IMR-90 (cell line): ENCODE results near the gene PRKACG. TPM values are rescaled to one million over a fixed set of nuclear protein-coding genes. Genes with fewer than 3 reads are reported as not detected.

Source experiments
- ATAC-seq: fragments of 200-7000 bp; cut with Tn5 transposase; 2 replicates; pipeline ENCODE4 v1.9.1; 2020; ENCODE audit warnings: low read depth, mild to moderate bottlenecking, moderate library complexity
- BruUV-seq: library from RNA; stranded (reverse); fragments of 400-500 nt; replicated peaks from 2 replicates; lab custom pipeline; 2021; lab: Mats Ljungman, UMichigan
- CTCF ChIA-PET: fragments of 300-600 bp; formaldehyde crosslinking; extraction: SDS; loops from one replicate; lab custom pipeline; 2021; ENCODE audit warnings: antibody characterized with exemption; lab: Yijun Ruan, JAX
- POLR2A ChIA-PET: fragments of 300-600 bp; sonication (Branson Sonifier 250); formaldehyde crosslinking; loops from one replicate; lab custom pipeline; 2022; ENCODE audit warnings: antibody characterized with exemption; ENCODE audit not compliant: unreplicated experiment; lab: Charles Lee
- DNase-seq: peaks from one replicate; pipeline ENCODE4 v3.0.0; 2013
- H2AFZ ChIP-seq: replicated peaks from 2 replicates; pipeline ENCODE3; 2013; ENCODE audit warnings: low read length, mild to moderate bottlenecking; ENCODE audit not compliant: poor library complexity
- H2AK5ac ChIP-seq: 2 replicates; pipeline ENCODE4 v1.6.1; 2013; ENCODE audit warnings: low read depth, low read length, inconsistent platforms
- H2AK9ac ChIP-seq: replicated peaks from 2 replicates; pipeline ENCODE3; 2013; ENCODE audit warnings: mild to moderate bottlenecking, low read depth, low read length, moderate library complexity; ENCODE audit not compliant: poor library complexity
- H2BK120ac ChIP-seq: 2 replicates; pipeline ENCODE4 v1.6.1; 2013; ENCODE audit warnings: low read depth, low read length, inconsistent platforms
- H2BK15ac ChIP-seq: 3 replicates; pipeline ENCODE4 v1.6.1; 2013; ENCODE audit warnings: low read depth, low read length, inconsistent platforms
- H2BK20ac ChIP-seq: 2 replicates; pipeline ENCODE4 v1.6.1; 2013; ENCODE audit warnings: low read depth, mild to moderate bottlenecking, inconsistent platforms, low read length, moderate library complexity
- H2BK5ac ChIP-seq: 2 replicates; pipeline ENCODE4 v1.6.1; 2013; ENCODE audit warnings: mild to moderate bottlenecking, low read depth, low read length, inconsistent platforms; ENCODE audit not compliant: poor library complexity, severe bottlenecking
- H3K14ac ChIP-seq: replicated peaks from 2 replicates; pipeline ENCODE4 v1.6.1; 2013; ENCODE audit warnings: low read depth, low read length, inconsistent platforms
- H3K18ac ChIP-seq: 2 replicates; pipeline ENCODE4 v1.6.1; 2013; ENCODE audit warnings: low read depth, low read length, control low read depth
- H3K23ac ChIP-seq: 2 replicates; pipeline ENCODE4 v1.6.1; 2013; ENCODE audit warnings: low read depth, low read length, inconsistent platforms
- H3K27ac ChIP-seq: 2 replicates; pipeline ENCODE4 v1.5.1; 2013; ENCODE audit warnings: mild to moderate bottlenecking, control low read depth, low read length; ENCODE audit not compliant: insufficient read depth
- H3K27me3 ChIP-seq: 2 replicates; pipeline ENCODE4 v1.6.1; 2013; ENCODE audit warnings: low read length; ENCODE audit not compliant: control insufficient read depth, insufficient read depth
- H3K36me3 ChIP-seq: 2 replicates; pipeline ENCODE4 v1.6.1; 2013; ENCODE audit warnings: low read length, mixed read lengths; ENCODE audit not compliant: control insufficient read depth, insufficient read depth
- H3K4ac ChIP-seq: 2 replicates; pipeline ENCODE4 v1.6.1; 2013; ENCODE audit warnings: low read depth, low read length, inconsistent platforms
- H3K4me1 ChIP-seq: 2 replicates; pipeline ENCODE4 v1.6.1; 2013; ENCODE audit warnings: low read length, mixed read lengths; ENCODE audit not compliant: control insufficient read depth, insufficient read depth
- H3K4me2 ChIP-seq: 2 replicates; pipeline ENCODE4 v1.6.1; 2013; ENCODE audit warnings: low read depth, mild to moderate bottlenecking, control low read depth, low read length, moderate library complexity
- H3K4me3 ChIP-seq: 2 replicates; pipeline ENCODE4 v1.5.1; 2013; ENCODE audit warnings: low read depth, mild to moderate bottlenecking, control low read depth, low read length, moderate library complexity; ENCODE audit not compliant: insufficient read depth
- H3K56ac ChIP-seq: 2 replicates; pipeline ENCODE4 v1.6.1; 2013; ENCODE audit warnings: low read length, inconsistent platforms; ENCODE audit not compliant: insufficient read depth; ENCODE audit errors: extremely low read depth
- H3K79me1 ChIP-seq, 2 experiments: 2 replicates each; pipeline ENCODE4 v1.6.1; 2013; ENCODE audit warnings: low read length in 2 of 2, inconsistent platforms in 1 of 2, low read depth in 1 of 2
- H3K9ac ChIP-seq: 2 replicates; pipeline ENCODE4 v1.6.1; 2013; ENCODE audit warnings: low read depth, low read length, control low read depth
- H3K9me1 ChIP-seq: 2 replicates; pipeline ENCODE4 v1.6.1; 2013; ENCODE audit warnings: low read length, inconsistent platforms; ENCODE audit not compliant: insufficient read depth
- H3K9me3 ChIP-seq: 2 replicates; pipeline ENCODE4 v1.6.1; 2013; ENCODE audit warnings: low read length; ENCODE audit not compliant: control insufficient read depth, insufficient read depth
- H4K20me1 ChIP-seq: 2 replicates; pipeline ENCODE4 v1.6.1; 2013; ENCODE audit warnings: low read length, inconsistent platforms; ENCODE audit not compliant: insufficient read depth
- H4K5ac ChIP-seq: 2 replicates; pipeline ENCODE4 v1.6.1; 2013; ENCODE audit warnings: mild to moderate bottlenecking, low read depth, low read length, control low read depth
- H4K8ac ChIP-seq, 2 experiments: 2 replicates each; pipeline ENCODE4 v1.6.1; 2013; ENCODE audit warnings: low read depth in 2 of 2, low read length in 2 of 2, control low read depth in 1 of 2, inconsistent platforms in 1 of 2
- H4K91ac ChIP-seq: 2 replicates; pipeline ENCODE4 v1.6.1; 2013; ENCODE audit warnings: low read depth, low read length, inconsistent platforms; ENCODE audit not compliant: insufficient read depth
- BHLHE40 ChIP-seq: fragments of 150-350 bp; IDR thresholded peaks from 2 replicates; pipeline ENCODE4 v1.6.1; 2016; ENCODE audit warnings: mild to moderate bottlenecking, low read depth, low read length
- CEBPB ChIP-seq: IDR thresholded peaks from 2 replicates; pipeline ENCODE4 v1.6.1; 2012; ENCODE audit warnings: low read depth, low read length, improper control_type of control experiment
- CTCF ChIP-seq: conservative IDR thresholded peaks from 2 replicates; pipeline ENCODE4 v1.5.1; 2012; ENCODE audit warnings: mild to moderate bottlenecking, low read depth, low read length, improper control_type of control experiment
- ELK1 ChIP-seq: fragments of 150-350 bp; IDR thresholded peaks from 2 replicates; pipeline ENCODE4 v1.6.1; 2016; ENCODE audit warnings: low read depth, mild to moderate bottlenecking, low read length, moderate library complexity, borderline replicate concordance
- MAFK ChIP-seq: IDR thresholded peaks from 2 replicates; pipeline ENCODE4 v1.6.1; 2012; ENCODE audit warnings: low read depth, low read length, improper control_type of control experiment
- MAZ ChIP-seq: IDR thresholded peaks from 2 replicates; pipeline ENCODE4 v1.6.1; 2012; ENCODE audit warnings: low read depth, mild to moderate bottlenecking, low read length, improper control_type of control experiment, moderate library complexity, borderline replicate concordance
- RCOR1 ChIP-seq: IDR thresholded peaks from 2 replicates; pipeline ENCODE4 v1.6.1; 2012; ENCODE audit warnings: mild to moderate bottlenecking, low read length, improper control_type of control experiment; ENCODE audit not compliant: insufficient replicate concordance
- RFX5 ChIP-seq: IDR thresholded peaks from 2 replicates; pipeline ENCODE4 v1.8.0; 2012; ENCODE audit warnings: low read depth, mild to moderate bottlenecking, low read length, moderate library complexity
- WGBS, 2 experiments: methylation state at CpG; one replicate each; pipeline versions ENCODE4 v1.1.5 to v1.1.7; 2013; ENCODE audit warnings: missing lambda C conversion rate in 2 of 2; ENCODE audit not compliant: insufficient read length in 1 of 2; ENCODE audit errors: extremely low coverage in 2 of 2; 5-methylcytosine and 5-hydroxymethylcytosine counted together
- dilution Hi-C: fragments of 300-500 bp; cut with HindIII; formaldehyde crosslinking; loops from one replicate; pipeline ENCODE4 v1.14.3; 2018; ENCODE audit warnings: low sequenced_read_pairs; ENCODE audit not compliant: unreplicated experiment
- in situ Hi-C: fragments of 300-500 bp; cut with MboI; formaldehyde crosslinking; loops from 3 replicates; pipeline ENCODE4 v1.14.3; 2019; ENCODE audit warnings: low sequenced_read_pairs, inconsistent platforms, mixed read lengths
- intact Hi-C: fragments of 100-400 bp; cut with micrococcal nuclease; formaldehyde crosslinking; loops from 2 replicates; pipeline ENCODE4 v1.10.0; 2022
- polyA plus RNA-seq, 3 experiments: library from polyadenylated mRNA; depleted of rRNA; stranded (reverse); fragments of >200 nt; gene quantifications; 2 replicates each; pipeline ENCODE4 v1.2.3, GENCODE V29; 2012; ENCODE audit warnings: low replicate concordance in 1 of 3
- total RNA-seq: library from RNA; depleted of rRNA; stranded (reverse); fragments of >200 nt; gene quantifications from 2 replicates; pipeline ENCODE4 v1.2.3, GENCODE V29; 2012

Gene PRKACG
- total and polyA plus RNA-seq, 2 of the 4 experiments (the other 2 are of a cell fraction), result not detected

GRCh38 chr9:68978501-68978900 is 35.4 kb downstream of the PRKACG start:
- POLR2A ChIA-PET, result no interaction called here
- Histone ChIP-seq H4K91ac (no peak overlapping the region), H3K27ac (no peak overlapping the region), H3K36me3 (no peaks in the 10 kb centered on the region), H3K9ac (no peak overlapping the region), H3K4ac (no peak overlapping the region), H2BK20ac (no peak overlapping the region), H3K14ac (no peak overlapping the region), H2AFZ (no peak overlapping the region), H3K9me1 (no peaks in the 10 kb centered on the region), H3K18ac (no peak overlapping the region), H2AK5ac (no peak overlapping the region), H2BK5ac (no peak overlapping the region), H2AK9ac (no peak overlapping the region), H2BK15ac (no peak overlapping the region), H3K4me1 (no peaks in the 10 kb centered on the region), H3K4me3 (no peak overlapping the region), H3K23ac (no peak overlapping the region), H4K8ac (no peak overlapping the region), H4K20me1 (no peaks in the 10 kb centered on the region), H3K9me3 (no peaks in the 10 kb centered on the region), H3K56ac (no peak overlapping the region), H3K79me1 (no peaks in the 10 kb centered on the region), H3K27me3 (peaks cover 4% of the 10 kb centered on the region), H2BK120ac (no peak overlapping the region), H3K4me2 (no peak overlapping the region), H4K5ac (no peak overlapping the region)
- no CpG with 5 or more reads among the region's 3 CpGs for WGBS, 2 experiments
- in situ Hi-C loops, result no loop called here
- CTCF ChIA-PET, result no interaction called here
- DNase-seq (no peak), ATAC-seq (no peak)
- intact Hi-C loops, result loop anchor here (2.0 kb wide), 1 partner anchor 20 kb away; no protein-coding TSS in a partner anchor
- no peak for TF ChIP-seq MAFK
- no peak for TF ChIP-seq CEBPB
- no peak for TF ChIP-seq RCOR1
- TF ChIP-seq MAZ, result no peak
- no peak for TF ChIP-seq CTCF
- TF ChIP-seq ELK1, result no peak
- TF ChIP-seq BHLHE40, result no peak
- TF ChIP-seq RFX5, result no peak
- BruUV-seq, result no TSS peak
- dilution Hi-C loops, result no loop called here
